IMR-90 (cell line): Measurements from ENCODE around the gene KLHL6. TPM values are rescaled to one million over a fixed set of nuclear protein-coding genes. Genes with fewer than 3 reads are reported as not detected.

Experiments used
- ATAC-seq: fragments of 200-7000 bp; cut with Tn5 transposase; 2 replicates; pipeline ENCODE4 v1.9.1; 2020; ENCODE audit warnings: low read depth, mild to moderate bottlenecking, moderate library complexity
- BruUV-seq: library from RNA; stranded (reverse); fragments of 400-500 nt; replicated peaks from 2 replicates; lab custom pipeline; 2021; lab: Mats Ljungman, UMichigan
- CTCF ChIA-PET: fragments of 300-600 bp; formaldehyde crosslinking; extraction: SDS; loops from one replicate; lab custom pipeline; 2021; ENCODE audit warnings: antibody characterized with exemption; lab: Yijun Ruan, JAX
- POLR2A ChIA-PET: fragments of 300-600 bp; sonication (Branson Sonifier 250); formaldehyde crosslinking; loops from one replicate; lab custom pipeline; 2022; ENCODE audit warnings: antibody characterized with exemption; ENCODE audit not compliant: unreplicated experiment; lab: Charles Lee
- DNase-seq: peaks from one replicate; pipeline ENCODE4 v3.0.0; 2013
- H2AFZ ChIP-seq: replicated peaks from 2 replicates; pipeline ENCODE3; 2013; ENCODE audit warnings: low read length, mild to moderate bottlenecking; ENCODE audit not compliant: poor library complexity
- H2AK5ac ChIP-seq: 2 replicates; pipeline ENCODE4 v1.6.1; 2013; ENCODE audit warnings: low read depth, low read length, inconsistent platforms
- H2AK9ac ChIP-seq: replicated peaks from 2 replicates; pipeline ENCODE3; 2013; ENCODE audit warnings: mild to moderate bottlenecking, low read depth, low read length, moderate library complexity; ENCODE audit not compliant: poor library complexity
- H2BK120ac ChIP-seq: 2 replicates; pipeline ENCODE4 v1.6.1; 2013; ENCODE audit warnings: low read depth, low read length, inconsistent platforms
- H2BK15ac ChIP-seq: 3 replicates; pipeline ENCODE4 v1.6.1; 2013; ENCODE audit warnings: low read depth, low read length, inconsistent platforms
- H2BK20ac ChIP-seq: 2 replicates; pipeline ENCODE4 v1.6.1; 2013; ENCODE audit warnings: low read depth, mild to moderate bottlenecking, inconsistent platforms, low read length, moderate library complexity
- H2BK5ac ChIP-seq: 2 replicates; pipeline ENCODE4 v1.6.1; 2013; ENCODE audit warnings: mild to moderate bottlenecking, low read depth, low read length, inconsistent platforms; ENCODE audit not compliant: poor library complexity, severe bottlenecking
- H3K14ac ChIP-seq: replicated peaks from 2 replicates; pipeline ENCODE4 v1.6.1; 2013; ENCODE audit warnings: low read depth, low read length, inconsistent platforms
- H3K18ac ChIP-seq: 2 replicates; pipeline ENCODE4 v1.6.1; 2013; ENCODE audit warnings: low read depth, low read length, control low read depth
- H3K23ac ChIP-seq: 2 replicates; pipeline ENCODE4 v1.6.1; 2013; ENCODE audit warnings: low read depth, low read length, inconsistent platforms
- H3K27ac ChIP-seq: 2 replicates; pipeline ENCODE4 v1.5.1; 2013; ENCODE audit warnings: mild to moderate bottlenecking, control low read depth, low read length; ENCODE audit not compliant: insufficient read depth
- H3K27me3 ChIP-seq: 2 replicates; pipeline ENCODE4 v1.6.1; 2013; ENCODE audit warnings: low read length; ENCODE audit not compliant: control insufficient read depth, insufficient read depth
- H3K36me3 ChIP-seq: 2 replicates; pipeline ENCODE4 v1.6.1; 2013; ENCODE audit warnings: low read length, mixed read lengths; ENCODE audit not compliant: control insufficient read depth, insufficient read depth
- H3K4ac ChIP-seq: 2 replicates; pipeline ENCODE4 v1.6.1; 2013; ENCODE audit warnings: low read depth, low read length, inconsistent platforms
- H3K4me1 ChIP-seq: 2 replicates; pipeline ENCODE4 v1.6.1; 2013; ENCODE audit warnings: low read length, mixed read lengths; ENCODE audit not compliant: control insufficient read depth, insufficient read depth
- H3K4me2 ChIP-seq: 2 replicates; pipeline ENCODE4 v1.6.1; 2013; ENCODE audit warnings: low read depth, mild to moderate bottlenecking, control low read depth, low read length, moderate library complexity
- H3K4me3 ChIP-seq: 2 replicates; pipeline ENCODE4 v1.5.1; 2013; ENCODE audit warnings: low read depth, mild to moderate bottlenecking, control low read depth, low read length, moderate library complexity; ENCODE audit not compliant: insufficient read depth
- H3K56ac ChIP-seq: 2 replicates; pipeline ENCODE4 v1.6.1; 2013; ENCODE audit warnings: low read length, inconsistent platforms; ENCODE audit not compliant: insufficient read depth; ENCODE audit errors: extremely low read depth
- H3K79me1 ChIP-seq, 2 experiments: 2 replicates each; pipeline ENCODE4 v1.6.1; 2013; ENCODE audit warnings: low read length in 2 of 2, inconsistent platforms in 1 of 2, low read depth in 1 of 2
- H3K9ac ChIP-seq: 2 replicates; pipeline ENCODE4 v1.6.1; 2013; ENCODE audit warnings: low read depth, low read length, control low read depth
- H3K9me1 ChIP-seq: 2 replicates; pipeline ENCODE4 v1.6.1; 2013; ENCODE audit warnings: low read length, inconsistent platforms; ENCODE audit not compliant: insufficient read depth
- H3K9me3 ChIP-seq: 2 replicates; pipeline ENCODE4 v1.6.1; 2013; ENCODE audit warnings: low read length; ENCODE audit not compliant: control insufficient read depth, insufficient read depth
- H4K20me1 ChIP-seq: 2 replicates; pipeline ENCODE4 v1.6.1; 2013; ENCODE audit warnings: low read length, inconsistent platforms; ENCODE audit not compliant: insufficient read depth
- H4K5ac ChIP-seq: 2 replicates; pipeline ENCODE4 v1.6.1; 2013; ENCODE audit warnings: mild to moderate bottlenecking, low read depth, low read length, control low read depth
- H4K8ac ChIP-seq, 2 experiments: 2 replicates each; pipeline ENCODE4 v1.6.1; 2013; ENCODE audit warnings: low read depth in 2 of 2, low read length in 2 of 2, control low read depth in 1 of 2, inconsistent platforms in 1 of 2
- H4K91ac ChIP-seq: 2 replicates; pipeline ENCODE4 v1.6.1; 2013; ENCODE audit warnings: low read depth, low read length, inconsistent platforms; ENCODE audit not compliant: insufficient read depth
- CEBPB ChIP-seq: IDR thresholded peaks from 2 replicates; pipeline ENCODE4 v1.6.1; 2012; ENCODE audit warnings: low read depth, low read length, improper control_type of control experiment
- CHD1 ChIP-seq: IDR thresholded peaks from 2 replicates; pipeline ENCODE4 v1.6.1; 2012; ENCODE audit warnings: low read depth, low read length, improper control_type of control experiment
- FOS ChIP-seq: fragments of 150-350 bp; IDR thresholded peaks from 2 replicates; pipeline ENCODE4 v1.6.1; 2016; ENCODE audit warnings: low read depth, low read length
- MAFK ChIP-seq: IDR thresholded peaks from 2 replicates; pipeline ENCODE4 v1.6.1; 2012; ENCODE audit warnings: low read depth, low read length, improper control_type of control experiment
- MAZ ChIP-seq: IDR thresholded peaks from 2 replicates; pipeline ENCODE4 v1.6.1; 2012; ENCODE audit warnings: low read depth, mild to moderate bottlenecking, low read length, improper control_type of control experiment, moderate library complexity, borderline replicate concordance
- MXI1 ChIP-seq: IDR thresholded peaks from 2 replicates; pipeline ENCODE4 v1.6.1; 2012; ENCODE audit warnings: low read depth, mild to moderate bottlenecking, low read length, moderate library complexity, borderline replicate concordance
- NFE2L2 ChIP-seq: fragments of 150-350 bp; IDR thresholded peaks from 2 replicates; pipeline ENCODE4 v1.6.1; 2016; ENCODE audit warnings: low read depth, mild to moderate bottlenecking, low read length
- POLR2A ChIP-seq: IDR thresholded peaks from 2 replicates; pipeline ENCODE4 v1.6.1; 2012; ENCODE audit warnings: mild to moderate bottlenecking, low read depth, low read length
- RAD21 ChIP-seq: IDR thresholded peaks from 2 replicates; pipeline ENCODE4 v1.6.1; 2012; ENCODE audit warnings: low read length, improper control_type of control experiment
- RCOR1 ChIP-seq: IDR thresholded peaks from 2 replicates; pipeline ENCODE4 v1.6.1; 2012; ENCODE audit warnings: mild to moderate bottlenecking, low read length, improper control_type of control experiment; ENCODE audit not compliant: insufficient replicate concordance
- RFX5 ChIP-seq: IDR thresholded peaks from 2 replicates; pipeline ENCODE4 v1.8.0; 2012; ENCODE audit warnings: low read depth, mild to moderate bottlenecking, low read length, moderate library complexity
- WGBS, 2 experiments: methylation state at CpG; one replicate each; pipeline versions ENCODE4 v1.1.5 to v1.1.7; 2013; ENCODE audit warnings: missing lambda C conversion rate in 2 of 2; ENCODE audit not compliant: insufficient read length in 1 of 2; ENCODE audit errors: extremely low coverage in 2 of 2; 5-methylcytosine and 5-hydroxymethylcytosine counted together
- dilution Hi-C: fragments of 300-500 bp; cut with HindIII; formaldehyde crosslinking; loops from one replicate; pipeline ENCODE4 v1.14.3; 2018; ENCODE audit warnings: low sequenced_read_pairs; ENCODE audit not compliant: unreplicated experiment
- in situ Hi-C: fragments of 300-500 bp; cut with MboI; formaldehyde crosslinking; loops from 3 replicates; pipeline ENCODE4 v1.14.3; 2019; ENCODE audit warnings: low sequenced_read_pairs, inconsistent platforms, mixed read lengths
- intact Hi-C: fragments of 100-400 bp; cut with micrococcal nuclease; formaldehyde crosslinking; loops from 2 replicates; pipeline ENCODE4 v1.10.0; 2022
- polyA plus RNA-seq, 3 experiments: library from polyadenylated mRNA; depleted of rRNA; stranded (reverse); fragments of >200 nt; gene quantifications; 2 replicates each; pipeline ENCODE4 v1.2.3, GENCODE V29; 2012; ENCODE audit warnings: low replicate concordance in 1 of 3
- total RNA-seq: library from RNA; depleted of rRNA; stranded (reverse); fragments of >200 nt; gene quantifications from 2 replicates; pipeline ENCODE4 v1.2.3, GENCODE V29; 2012
- TF ChIP-seq, protein P1 (sequence below): fragments of 150-350 bp; IDR thresholded peaks from 2 replicates; pipeline ENCODE4 v1.6.1; 2017; ENCODE audit warnings: mild to moderate bottlenecking, antibody characterized with exemption, low read length, low read depth

KLHL6 gene
- total and polyA plus RNA-seq, 2 of the 4 experiments (the other 2 are of a cell fraction) = not detected

DNA sequence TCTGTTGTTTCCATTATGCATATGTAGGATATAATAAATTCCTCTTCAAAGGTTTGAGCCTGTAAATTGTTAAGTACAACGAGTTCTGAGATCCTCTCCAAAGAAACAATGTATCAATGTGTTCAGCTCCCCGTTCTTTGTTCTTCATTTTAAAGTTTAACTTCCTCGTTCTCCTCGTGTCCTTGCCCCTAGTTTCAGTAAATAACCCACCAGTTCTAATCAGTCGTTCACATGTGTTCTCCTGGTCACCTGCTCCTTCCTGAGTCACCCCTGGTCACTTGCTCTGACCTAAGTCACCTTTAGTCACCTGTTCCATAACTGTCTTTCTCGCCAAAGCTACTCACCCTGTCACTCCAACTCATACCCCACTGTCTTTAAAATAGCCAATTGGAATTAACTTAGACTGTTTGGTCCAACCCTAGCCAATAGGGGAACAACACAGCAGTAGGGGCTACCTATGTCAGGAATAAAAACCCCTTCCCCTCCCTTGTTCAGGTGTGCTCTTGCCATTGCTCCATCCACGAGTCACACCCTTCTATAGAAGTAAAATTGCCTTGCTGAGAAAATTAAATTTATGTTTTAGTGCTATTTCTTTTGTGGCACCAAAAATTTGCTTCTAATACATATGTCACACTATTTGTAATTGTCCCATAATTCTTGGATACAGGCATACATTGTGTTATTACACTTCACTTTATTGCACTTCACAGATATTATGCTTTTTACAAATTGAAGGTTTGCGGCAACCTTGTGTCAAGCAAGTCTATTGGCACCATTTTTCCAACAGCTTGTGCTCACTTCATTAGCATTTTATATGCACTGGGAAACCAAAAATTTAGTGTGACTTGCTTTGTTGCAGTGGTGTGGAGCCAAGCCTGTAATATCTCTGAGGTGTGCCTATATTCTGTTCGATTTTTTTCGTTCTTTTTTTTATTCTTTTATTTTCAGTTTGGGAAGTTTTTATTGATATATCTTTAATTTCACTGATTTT, 111.8 kb downstream of the KLHL6 start:
- no TSS peak for BruUV-seq
- Histone ChIP-seq H3K79me1 (peaks cover 0 to 3% of the 10 kb centered on the region in 2 experiments; a peak in 1 of 4 replicates), H3K56ac (no peak overlapping the region), H3K23ac (no peak overlapping the region), H3K9me3 (peaks cover 7% of the 10 kb centered on the region), H3K4me2 (no peak overlapping the region), H4K8ac (no peak overlapping the region), H3K4me1 (no peaks in the 10 kb centered on the region), H2AFZ (no peak overlapping the region), H2AK9ac (no peak overlapping the region), H3K4me3 (no peak overlapping the region), H2BK20ac (no peak overlapping the region), H4K5ac (no peak overlapping the region), H3K27me3 (peaks cover 3% of the 10 kb centered on the region), H3K9me1 (no peaks in the 10 kb centered on the region), H4K91ac (no peak overlapping the region), H2BK120ac (no peak overlapping the region), H3K27ac (no peak overlapping the region), H3K9ac (no peak overlapping the region), H2AK5ac (no peak overlapping the region), H3K18ac (no peak overlapping the region), H3K36me3 (no peaks in the 10 kb centered on the region), H3K4ac (no peak overlapping the region), H2BK15ac (no peak overlapping the region), H2BK5ac (no peak overlapping the region), H3K14ac (no peak overlapping the region), H4K20me1 (no peaks in the 10 kb centered on the region)
- CTCF ChIA-PET = no interaction called here
- TF ChIP-seq FOS (no peak), CEBPB (no peak), RAD21 (no peak), MAZ (no peak), POLR2A (no peak), CHD1 (no peak), MAFK (no peak), MXI1 (no peak), RCOR1 (no peak), NFE2L2 (no peak), RFX5 (no peak)
- TF ChIP-seq, protein P1, sequence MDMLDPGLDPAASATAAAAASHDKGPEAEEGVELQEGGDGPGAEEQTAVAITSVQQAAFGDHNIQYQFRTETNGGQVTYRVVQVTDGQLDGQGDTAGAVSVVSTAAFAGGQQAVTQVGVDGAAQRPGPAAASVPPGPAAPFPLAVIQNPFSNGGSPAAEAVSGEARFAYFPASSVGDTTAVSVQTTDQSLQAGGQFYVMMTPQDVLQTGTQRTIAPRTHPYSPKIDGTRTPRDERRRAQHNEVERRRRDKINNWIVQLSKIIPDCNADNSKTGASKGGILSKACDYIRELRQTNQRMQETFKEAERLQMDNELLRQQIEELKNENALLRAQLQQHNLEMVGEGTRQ = no peak
- 61% methylated on average over 5 of the region's 10 CpGs; no CpG with 5 or more reads in 1 of the 2 experiments for WGBS, 2 experiments
- DNase-seq = no peak
- dilution Hi-C loops = no loop called here
- in situ Hi-C loops = no loop called here
- ATAC-seq = no peak
- POLR2A ChIA-PET = no interaction called here
- intact Hi-C loops = no loop called here
